Neural progenitor cell (in vitro differentiated cells): ENCODE data around the gene CASP6. TPM values are rescaled to one million over a fixed set of nuclear protein-coding genes. Genes with fewer than 3 reads are reported as not detected.
A peak's percentile ranks its signal among the peaks of the same experiment; 100 is the strongest.

ENCODE experiments used
- DNase-seq: peaks from one replicate; pipeline ENCODE4 v3.0.0-alpha.2; 2016; ENCODE audit warnings: low spot score
- H2AFZ ChIP-seq: fragments of 200-600 bp; sonication (generic); replicated peaks from 2 replicates; pipeline ENCODE4 v1.6.1; 2016; ENCODE audit warnings: antibody characterized with exemption
- H3F3A ChIP-seq: fragments of 200-600 bp; sonication (generic); 2 replicates; pipeline ENCODE4 v1.6.1; 2016; ENCODE audit warnings: antibody characterized with exemption, low read depth
- H3K27ac ChIP-seq: fragments of 200-600 bp; sonication (generic); 2 replicates; pipeline ENCODE4 v1.5.1; 2016; ENCODE audit warnings: mild to moderate bottlenecking
- H3K27me3 ChIP-seq: fragments of 200-600 bp; sonication (generic); 2 replicates; pipeline ENCODE4 v1.6.1; 2016; ENCODE audit warnings: mild to moderate bottlenecking, moderate library complexity
- H3K36me3 ChIP-seq: fragments of 200-600 bp; sonication (generic); 2 replicates; pipeline ENCODE4 v1.5.1; 2016
- H3K4me1 ChIP-seq: fragments of 200-600 bp; sonication (generic); 2 replicates; pipeline ENCODE4 v1.6.1; 2016; ENCODE audit warnings: mixed run types
- H3K4me2 ChIP-seq: fragments of 200-600 bp; sonication (generic); 2 replicates; pipeline ENCODE4 v1.6.1; 2016
- H3K4me3 ChIP-seq: fragments of 200-600 bp; sonication (generic); 2 replicates; pipeline ENCODE4 v1.5.1; 2016
- H3K79me2 ChIP-seq: fragments of 200-600 bp; sonication (generic); 2 replicates; pipeline ENCODE4 v1.6.1; 2016; ENCODE audit warnings: low read depth
- H3K9ac ChIP-seq: fragments of 200-600 bp; sonication (generic); 2 replicates; pipeline ENCODE4 v1.6.1; 2016
- H3K9me3 ChIP-seq: fragments of 200-600 bp; sonication (generic); 2 replicates; pipeline ENCODE4 v1.5.1; 2016; ENCODE audit warnings: low read depth
- H4K20me1 ChIP-seq: fragments of 200-600 bp; sonication (generic); 2 replicates; pipeline ENCODE4 v1.6.1; 2016; ENCODE audit warnings: low read depth
- H3K27ac Mint-ChIP-seq: 3 replicates; pipeline ENCODE4 v1.8.0; 2021; ENCODE audit warnings: mixed read lengths
- H3K27me3 Mint-ChIP-seq: 2 replicates; pipeline ENCODE4 v1.8.0; 2022; ENCODE audit warnings: low read depth, mild to moderate bottlenecking, inconsistent platforms, moderate library complexity, mixed read lengths; ENCODE audit not compliant: insufficient read depth
- H3K36me3 Mint-ChIP-seq: 3 replicates; pipeline ENCODE4 v1.8.0; 2021; ENCODE audit warnings: mixed read lengths
- H3K4me1 Mint-ChIP-seq: 3 replicates; pipeline ENCODE4 v1.8.0; 2021; ENCODE audit warnings: mixed read lengths
- H3K4me3 Mint-ChIP-seq: 3 replicates; pipeline ENCODE4 v1.8.0; 2021; ENCODE audit warnings: mild to moderate bottlenecking, moderate library complexity, mixed read lengths
- H3K9me3 Mint-ChIP-seq: 3 replicates; pipeline ENCODE4 v1.8.0; 2020; ENCODE audit warnings: mixed read lengths
- CTCF ChIP-seq: fragments of 200-600 bp; sonication (generic); IDR thresholded peaks from 2 replicates; pipeline ENCODE4 v1.5.1; 2017; ENCODE audit warnings: antibody characterized with exemption, mild to moderate bottlenecking
- EZH2 ChIP-seq: fragments of 200-600 bp; sonication (generic); IDR thresholded peaks from 2 replicates; pipeline ENCODE4 v1.6.1; 2017; ENCODE audit warnings: antibody characterized with exemption, mild to moderate bottlenecking, moderate library complexity
- EZH2phosphoT487 ChIP-seq: fragments of 200-600 bp; sonication (generic); IDR thresholded peaks from 2 replicates; pipeline ENCODE4 v1.6.1; 2017; ENCODE audit warnings: antibody characterized with exemption
- total RNA-seq: library from RNA; depleted of rRNA; stranded (reverse); fragments of >200 nt; gene quantifications from 2 replicates; pipeline ENCODE4 v1.2.3, GENCODE V29; 2015; ENCODE audit warnings: low replicate concordance

CASP6 gene
- total RNA-seq, 1 donor from 2014 or later: 37.2 TPM

DNA sequence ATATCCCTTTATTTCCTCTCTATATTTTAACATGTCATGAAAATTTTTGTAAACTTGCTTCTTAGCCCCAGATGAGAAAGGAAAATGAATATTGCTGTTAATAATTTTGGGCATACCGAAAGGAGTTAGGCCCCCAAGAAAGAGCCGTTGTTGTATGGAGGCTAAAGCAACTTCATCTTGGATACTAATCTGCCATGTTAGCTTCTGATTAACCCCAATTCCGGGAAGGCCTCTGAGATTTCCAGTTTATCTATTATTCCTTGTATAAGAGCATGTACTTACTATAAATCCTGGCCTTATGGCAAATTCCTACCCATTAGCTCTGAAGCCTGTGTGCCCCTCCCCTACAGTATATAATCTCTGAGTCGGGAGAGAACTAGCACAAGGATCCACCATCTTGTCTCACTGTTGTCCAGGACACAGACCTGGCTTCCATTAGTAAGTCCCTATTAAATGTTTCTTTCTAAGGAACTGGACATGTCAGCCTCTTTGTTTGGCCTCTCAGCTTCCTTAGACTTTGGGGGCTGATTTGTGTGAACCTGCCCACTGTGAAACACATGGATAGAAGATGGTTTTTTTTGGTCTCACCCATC is 47.5 kb upstream of the CASP6 start:
- Mint-ChIP-seq H3K27me3 (no peaks in the 10 kb centered on the region), H3K27ac (no peak overlapping the region), H3K4me1 (no peaks in the 10 kb centered on the region), H3K9me3 (no peaks in the 10 kb centered on the region), H3K36me3 (no peaks in the 10 kb centered on the region), H3K4me3 (no peak overlapping the region)
- no peak for DNase-seq
- Histone ChIP-seq H2AFZ (peak overlapping the region; percentile 26), H3K4me3 (no peak overlapping the region), H3K27me3 (no peaks in the 10 kb centered on the region), H3K36me3 (no peaks in the 10 kb centered on the region), H3K9ac (no peak overlapping the region), H3K79me2 (no peaks in the 10 kb centered on the region), H3K4me2 (no peak overlapping the region), H3K9me3 (no peaks in the 10 kb centered on the region), H3K4me1 (no peaks in the 10 kb centered on the region), H4K20me1 (no peaks in the 10 kb centered on the region), H3F3A (peaks cover 13% of the 10 kb centered on the region), H3K27ac (no peak overlapping the region)
- TF ChIP-seq EZH2 (no peak), CTCF (no peak), EZH2phosphoT487 (no peak)

DNA sequence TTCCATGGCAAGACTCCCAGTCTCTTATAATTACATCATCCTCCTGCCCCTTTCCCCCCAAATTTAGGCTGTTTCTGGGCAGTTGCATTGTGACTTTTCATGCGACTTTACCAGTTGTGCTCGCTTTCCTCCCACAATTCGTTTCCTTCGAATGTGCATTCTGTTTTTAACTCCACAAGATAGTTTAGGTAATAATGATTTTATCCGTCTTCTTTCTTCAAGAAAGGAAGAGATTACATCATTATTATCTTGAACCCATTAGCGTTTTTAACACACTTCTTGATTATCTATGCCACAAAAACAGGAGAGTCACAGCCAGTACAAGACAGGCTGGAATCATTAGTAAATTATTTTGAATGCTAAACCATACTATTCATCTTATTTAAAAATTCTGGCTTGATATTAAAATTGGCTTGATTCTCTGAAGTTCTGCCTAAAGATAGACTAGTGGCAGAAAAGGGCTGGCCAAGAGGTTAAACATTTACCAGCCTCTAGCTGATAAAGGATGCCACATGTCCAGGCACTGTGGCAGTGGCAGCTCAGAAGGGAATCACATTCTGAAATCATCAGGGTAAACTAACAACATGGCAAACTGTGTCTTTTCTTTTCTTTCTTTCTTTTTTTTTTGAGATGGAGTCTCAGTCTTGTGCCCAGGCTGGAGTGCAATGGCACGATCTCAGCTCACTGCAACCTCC is 46.3 kb upstream of the CASP6 start:
- H3F3A ChIP-seq: peaks cover 13% of the 10 kb centered on the region
- Mint-ChIP-seq H3K4me1 (no peaks in the 10 kb centered on the region), H3K36me3 (no peaks in the 10 kb centered on the region), H3K9me3 (no peaks in the 10 kb centered on the region), H3K27ac (no peak overlapping the region), H3K27me3 (no peaks in the 10 kb centered on the region), H3K4me3 (no peak overlapping the region)
- TF ChIP-seq EZH2: no peak
- no peak for TF ChIP-seq CTCF
- TF ChIP-seq EZH2phosphoT487: no peak
- H3K36me3 ChIP-seq: no peaks in the 10 kb centered on the region
- no peak for DNase-seq
- H3K9ac ChIP-seq: no peak overlapping the region
- H3K4me2 ChIP-seq: no peak overlapping the region
- H3K4me3 ChIP-seq: no peak overlapping the region
- H3K27me3 ChIP-seq: no peaks in the 10 kb centered on the region
- H2AFZ ChIP-seq: no peak overlapping the region
- no peak overlapping the region for H3K27ac ChIP-seq
- H3K79me2 ChIP-seq: no peaks in the 10 kb centered on the region
- no peaks in the 10 kb centered on the region for H3K4me1 ChIP-seq
- H3K9me3 ChIP-seq: no peaks in the 10 kb centered on the region
- H4K20me1 ChIP-seq: no peaks in the 10 kb centered on the region

- Histone ChIP-seq H3F3A (peaks cover 7% of the 10 kb centered on the region), H3K4me3 (no peak overlapping the region), H3K9ac (no peak overlapping the region), H3K27ac (no peak overlapping the region), H3K4me1 (no peaks in the 10 kb centered on the region), H3K36me3 (no peaks in the 10 kb centered on the region), H3K27me3 (no peaks in the 10 kb centered on the region), H2AFZ (no peak overlapping the region), H3K9me3 (no peaks in the 10 kb centered on the region), H3K79me2 (no peaks in the 10 kb centered on the region), H3K4me2 (no peak overlapping the region), H4K20me1 (no peaks in the 10 kb centered on the region)
- no peaks in the 10 kb centered on the region for H3K9me3 Mint-ChIP-seq
- peaks cover 2% of the 10 kb centered on the region for H3K27me3 Mint-ChIP-seq
- no peaks in the 10 kb centered on the region for H3K36me3 Mint-ChIP-seq
- H3K4me3 Mint-ChIP-seq: no peak overlapping the region
- H3K27ac Mint-ChIP-seq: no peak overlapping the region
- DNase-seq: no peak
- no peaks in the 10 kb centered on the region for H3K4me1 Mint-ChIP-seq
- TF ChIP-seq CTCF: no peak
- TF ChIP-seq EZH2: no peak
- no peak for TF ChIP-seq EZH2phosphoT487
Measured at GRCh38 chr4:109748114-109748513, 44.9 kb upstream of the CASP6 start.
